Measurements from ENCODE around the gene MCM6. TPM values are rescaled to one million over a fixed set of nuclear protein-coding genes. Genes with fewer than 3 reads are reported as not detected.

Gene MCM6
- polyA plus RNA-seq, 1 donor from 2014 or later, result 7.0 TPM

DNA sequence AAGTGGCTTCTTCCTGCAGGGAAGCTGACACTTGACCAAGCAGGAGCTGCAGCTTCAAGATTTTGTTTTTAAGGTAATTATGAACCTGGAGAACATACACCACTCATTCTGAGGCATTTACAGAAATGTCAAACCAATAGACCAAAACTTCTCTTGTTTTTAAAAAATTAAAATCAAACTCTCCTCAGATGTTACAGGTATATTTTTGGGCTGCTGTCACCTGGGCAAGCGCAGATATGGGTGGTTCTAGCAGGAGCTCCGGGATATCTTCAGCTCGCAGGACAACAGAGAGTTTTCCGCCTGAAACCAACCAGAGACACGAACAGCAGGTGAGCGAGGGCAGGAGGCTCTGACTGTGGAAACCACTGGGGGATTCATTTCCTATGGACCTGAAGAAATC is 43.4 kb downstream of the MCM6 start:
- Histone ChIP-seq H3K27ac (ENCODE audit: low read length) (no peak overlapping the region), H3K4me3 (ENCODE audit: low read length) (no peak overlapping the region), H3K27me3 (ENCODE audit: insufficient read depth, low read depth, low read length) (no peaks in the 10 kb centered on the region), H3K9me3 (ENCODE audit: low read length) (no peaks in the 10 kb centered on the region), H2AFZ (ENCODE audit: low read depth, low read length) (no peak overlapping the region), H3K79me2 (replicated peaks; ENCODE audit: insufficient read depth, low read length) (no peaks in the 10 kb centered on the region), H3F3A (ENCODE audit: insufficient read depth, low read length, poor library complexity, severe bottlenecking) (no peaks in the 10 kb centered on the region), H3K4me2 (ENCODE audit: low read length) (no peak overlapping the region), H3K36me3 (ENCODE audit: insufficient read depth, low read length) (no peaks in the 10 kb centered on the region), H3K9me2 (ENCODE audit: insufficient read depth, low read length) (no peaks in the 10 kb centered on the region), H3K9ac (ENCODE audit: low read length) (no peak overlapping the region), H4K20me1 (ENCODE audit: insufficient read depth) (no peaks in the 10 kb centered on the region)
- TF ChIP-seq RAD21 (conservative IDR thresholded peaks at IDR 0.05) (no peak), POLR2AphosphoS5 (IDR thresholded peaks at IDR 0.05) (no peak), EZH2 (IDR thresholded peaks at IDR 0.05; ENCODE audit: borderline replicate concordance, insufficient read depth, low read length, poor library complexity, severe bottlenecking) (no peak), SMC3 (conservative IDR thresholded peaks at IDR 0.05; ENCODE audit: poor library complexity) (no peak)
- TF ChIP-seq, protein P1, sequence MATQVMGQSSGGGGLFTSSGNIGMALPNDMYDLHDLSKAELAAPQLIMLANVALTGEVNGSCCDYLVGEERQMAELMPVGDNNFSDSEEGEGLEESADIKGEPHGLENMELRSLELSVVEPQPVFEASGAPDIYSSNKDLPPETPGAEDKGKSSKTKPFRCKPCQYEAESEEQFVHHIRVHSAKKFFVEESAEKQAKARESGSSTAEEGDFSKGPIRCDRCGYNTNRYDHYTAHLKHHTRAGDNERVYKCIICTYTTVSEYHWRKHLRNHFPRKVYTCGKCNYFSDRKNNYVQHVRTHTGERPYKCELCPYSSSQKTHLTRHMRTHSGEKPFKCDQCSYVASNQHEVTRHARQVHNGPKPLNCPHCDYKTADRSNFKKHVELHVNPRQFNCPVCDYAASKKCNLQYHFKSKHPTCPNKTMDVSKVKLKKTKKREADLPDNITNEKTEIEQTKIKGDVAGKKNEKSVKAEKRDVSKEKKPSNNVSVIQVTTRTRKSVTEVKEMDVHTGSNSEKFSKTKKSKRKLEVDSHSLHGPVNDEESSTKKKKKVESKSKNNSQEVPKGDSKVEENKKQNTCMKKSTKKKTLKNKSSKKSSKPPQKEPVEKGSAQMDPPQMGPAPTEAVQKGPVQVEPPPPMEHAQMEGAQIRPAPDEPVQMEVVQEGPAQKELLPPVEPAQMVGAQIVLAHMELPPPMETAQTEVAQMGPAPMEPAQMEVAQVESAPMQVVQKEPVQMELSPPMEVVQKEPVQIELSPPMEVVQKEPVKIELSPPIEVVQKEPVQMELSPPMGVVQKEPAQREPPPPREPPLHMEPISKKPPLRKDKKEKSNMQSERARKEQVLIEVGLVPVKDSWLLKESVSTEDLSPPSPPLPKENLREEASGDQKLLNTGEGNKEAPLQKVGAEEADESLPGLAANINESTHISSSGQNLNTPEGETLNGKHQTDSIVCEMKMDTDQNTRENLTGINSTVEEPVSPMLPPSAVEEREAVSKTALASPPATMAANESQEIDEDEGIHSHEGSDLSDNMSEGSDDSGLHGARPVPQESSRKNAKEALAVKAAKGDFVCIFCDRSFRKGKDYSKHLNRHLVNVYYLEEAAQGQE (IDR thresholded peaks at IDR 0.05; ENCODE audit: borderline replicate concordance), result no peak
- TF ChIP-seq, protein P2, sequence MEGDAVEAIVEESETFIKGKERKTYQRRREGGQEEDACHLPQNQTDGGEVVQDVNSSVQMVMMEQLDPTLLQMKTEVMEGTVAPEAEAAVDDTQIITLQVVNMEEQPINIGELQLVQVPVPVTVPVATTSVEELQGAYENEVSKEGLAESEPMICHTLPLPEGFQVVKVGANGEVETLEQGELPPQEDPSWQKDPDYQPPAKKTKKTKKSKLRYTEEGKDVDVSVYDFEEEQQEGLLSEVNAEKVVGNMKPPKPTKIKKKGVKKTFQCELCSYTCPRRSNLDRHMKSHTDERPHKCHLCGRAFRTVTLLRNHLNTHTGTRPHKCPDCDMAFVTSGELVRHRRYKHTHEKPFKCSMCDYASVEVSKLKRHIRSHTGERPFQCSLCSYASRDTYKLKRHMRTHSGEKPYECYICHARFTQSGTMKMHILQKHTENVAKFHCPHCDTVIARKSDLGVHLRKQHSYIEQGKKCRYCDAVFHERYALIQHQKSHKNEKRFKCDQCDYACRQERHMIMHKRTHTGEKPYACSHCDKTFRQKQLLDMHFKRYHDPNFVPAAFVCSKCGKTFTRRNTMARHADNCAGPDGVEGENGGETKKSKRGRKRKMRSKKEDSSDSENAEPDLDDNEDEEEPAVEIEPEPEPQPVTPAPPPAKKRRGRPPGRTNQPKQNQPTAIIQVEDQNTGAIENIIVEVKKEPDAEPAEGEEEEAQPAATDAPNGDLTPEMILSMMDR (IDR thresholded peaks at IDR 0.05; ENCODE audit: poor library complexity, severe bottlenecking), result no peak

DNA sequence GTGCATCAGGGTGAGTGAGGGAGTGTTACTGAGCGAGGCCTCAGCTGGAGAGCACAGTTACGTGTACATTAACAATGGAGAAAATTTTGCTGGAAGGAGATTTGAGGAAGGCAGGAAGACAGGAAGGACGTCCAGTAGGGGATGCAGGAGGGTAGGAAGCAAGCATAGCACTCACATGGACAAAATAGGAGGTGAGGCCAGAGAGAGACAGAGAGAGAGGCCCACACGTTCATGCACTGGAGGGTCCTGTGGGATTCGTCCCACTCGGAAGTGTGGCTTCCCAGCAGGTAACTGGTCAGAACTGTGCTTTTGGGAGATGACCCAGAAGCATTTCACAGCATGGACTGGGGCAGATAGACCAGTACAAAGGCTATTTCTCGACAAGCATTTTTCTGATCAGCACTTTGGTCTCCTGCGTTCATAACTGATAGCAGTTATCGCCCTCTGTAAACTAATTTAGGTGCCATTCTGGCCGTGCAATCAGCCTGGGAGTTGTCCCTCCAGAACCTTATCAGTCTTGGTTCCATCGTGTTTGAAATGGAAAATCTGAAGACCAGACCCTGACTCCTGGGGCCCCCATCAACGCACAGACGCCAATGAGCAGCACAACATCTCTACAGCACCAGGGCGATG is 44.9 kb downstream of the MCM6 start:
- H4K20me1 ChIP-seq (ENCODE audit: insufficient read depth), result no peaks in the 10 kb centered on the region
- H3K9me3 ChIP-seq (ENCODE audit: low read length), result no peaks in the 10 kb centered on the region
- H3K27ac ChIP-seq (ENCODE audit: low read length), result no peak overlapping the region
- no peaks in the 10 kb centered on the region for H3K27me3 ChIP-seq (ENCODE audit: insufficient read depth, low read depth, low read length)
- no peak overlapping the region for H3K4me2 ChIP-seq (ENCODE audit: low read length)
- no peaks in the 10 kb centered on the region for H3F3A ChIP-seq (ENCODE audit: insufficient read depth, low read length, poor library complexity, severe bottlenecking)
- H3K9ac ChIP-seq (ENCODE audit: low read length), result no peak overlapping the region
- no peaks in the 10 kb centered on the region for H3K9me2 ChIP-seq (ENCODE audit: insufficient read depth, low read length)
- H2AFZ ChIP-seq (ENCODE audit: low read depth, low read length), result no peak overlapping the region
- no peaks in the 10 kb centered on the region for H3K36me3 ChIP-seq (ENCODE audit: insufficient read depth, low read length)
- H3K4me3 ChIP-seq (ENCODE audit: low read length), result no peak overlapping the region
- H3K79me2 ChIP-seq (replicated peaks; ENCODE audit: insufficient read depth, low read length), result no peaks in the 10 kb centered on the region
- TF ChIP-seq SMC3 (conservative IDR thresholded peaks at IDR 0.05; ENCODE audit: poor library complexity), result no peak
- TF ChIP-seq POLR2AphosphoS5 (IDR thresholded peaks at IDR 0.05), result no peak
- no peak for TF ChIP-seq EP300 (conservative IDR thresholded peaks at IDR 0.05; ENCODE audit: poor library complexity, severe bottlenecking)
- no peak for TF ChIP-seq RAD21 (conservative IDR thresholded peaks at IDR 0.05)
- TF ChIP-seq MXI1 (conservative IDR thresholded peaks at IDR 0.05; ENCODE audit: poor library complexity, severe bottlenecking), result no peak
- TF ChIP-seq TAF1 (IDR thresholded peaks at IDR 0.05; ENCODE audit: low read depth), result no peak
